Heart right ventricle (tissue), 16 donors: ENCODE measurements around the gene UBE2O. TPM values are rescaled to one million over a fixed set of nuclear protein-coding genes. Genes with fewer than 3 reads are reported as not detected.

Experiments used
- ATAC-seq, 8 donors: fragments of 200-7000 bp; cut with Tn5 transposase; one replicate each; pipeline ENCODE4 v1.9.1; 2020; ENCODE audit warnings: mild to moderate bottlenecking in 8 of 8, moderate library complexity in 8 of 8, moderate number of reproducible peaks in 1 of 8
- DNase-seq, 2 donors: peaks; one replicate each; pipeline ENCODE4 v3.0.0-alpha.2; 2020
- H3K27ac ChIP-seq, 10 donors: fragments of 200-600 bp; sonication (generic) in 2 of 10; one replicate each; pipeline versions ENCODE4 v1.5.0 to v1.8.0; 2020 to 2022; ENCODE audit warnings: mild to moderate bottlenecking in 3 of 10
- H3K27me3 ChIP-seq, 7 donors: fragments of 200-600 bp; one replicate each; pipeline ENCODE4 v1.8.0; 2021 to 2022; ENCODE audit warnings: mild to moderate bottlenecking in 2 of 7
- H3K36me3 ChIP-seq, 9 donors: fragments of 200-600 bp; sonication (generic) in 1 of 9; one replicate each; pipeline versions ENCODE4 v1.5.0 to v1.8.0; 2020 to 2022; ENCODE audit warnings: mild to moderate bottlenecking in 2 of 9
- H3K4me1 ChIP-seq, 9 donors: fragments of 200-600 bp; sonication (generic) in 1 of 9; one replicate each; pipeline versions ENCODE4 v1.5.0 to v1.8.0; 2020 to 2022; ENCODE audit warnings: mild to moderate bottlenecking in 4 of 9
- H3K4me3 ChIP-seq, 10 donors: fragments of 200-600 bp; sonication (generic) in 2 of 10; one replicate each; pipeline versions ENCODE4 v1.5.0 to v1.8.0; 2020 to 2022; ENCODE audit warnings: mild to moderate bottlenecking in 7 of 10, moderate library complexity in 2 of 10
- H3K9me3 ChIP-seq, 11 donors: fragments of 200-600 bp in 10 of 11; sonication (generic) in 2 of 11; one replicate each; pipeline versions ENCODE4 v1.5.0 to v1.8.0; 2013 to 2022; ENCODE audit warnings: mild to moderate bottlenecking in 2 of 11, control low read depth in 1 of 11, moderate library complexity in 1 of 11
- CTCF ChIP-seq, 9 donors: fragments of 200-600 bp; sonication (generic) in 2 of 9; IDR thresholded peaks; one replicate each; pipeline versions ENCODE4 v1.5.0 to v1.8.0; 2021 to 2022; ENCODE audit warnings: antibody characterized with exemption in 9 of 9, mild to moderate bottlenecking in 5 of 9, moderate library complexity in 1 of 9
- WGBS, 2 donors: extraction: QIAGEN DNeasy Blood & Tissue Kit; methylation state at CpG; one replicate each; pipeline ENCODE4 v1.1.7; 2013; ENCODE audit warnings: inconsistent platforms in 1 of 2; 5-methylcytosine and 5-hydroxymethylcytosine counted together
- intact Hi-C, 10 donors: fragments of 100-400 bp; cut with DNase I; formaldehyde crosslinking; loops; one replicate each; pipeline versions ENCODE4 v1.11.1 to v1.14.2; 2022
- polyA plus RNA-seq, 2 donors: library from polyadenylated mRNA; stranded (reverse); fragments of 200-250 nt; gene quantifications; one replicate each; pipeline ENCODE4 v1.2.3, GENCODE V29; 2013
- total RNA-seq, 10 donors: library from RNA; stranded (reverse); fragmentation: NEBNext Ultra II Directional in 3 of 10; extraction: Animal tissue kit (Norgen Biotek cat#: 25700) in 3 of 10; gene quantifications; one replicate each; pipeline versions ENCODE4 v1.2.1 to v1.2.4, GENCODE V29; 2021 to 2023
- donor health status: Arrhythmogenic right ventricular cardiomyopathy.
- donor health status: ischemic (EF 13 %, LVEDD 7.1; RV severe dilation, severe dysfunction).
- donor health status: healthy with polysubstance abuse.
- donor health status: DM: no; HTN: yes; CAD: no.
- donor health status: DM: no; HTN: no; CAD: no.
- donor health status: ischemic (EF 25% LVEDD 6.9; RV normal size, moderate dysfunction).
- donor health status: ischemic (EF 25% LVEDD 5.7; RV mildly dilated, moderate dysfunction).
- donor health status: healthy.
- donor health status: DM: yes; HTN: yes; CAD: no.
- donor health status: Ischemic cardiomyopathy.
- donor health status: ischemic (EF 35%, LVEDD 5.7; RV mildly dilated, moderate dysfunction).
- donor health status: nonischemic (EF 11% LVEDD 7.7; RV severe dilation, severe dysfunction).
- donor health status: DM: yes; HTN: yes; CAD: no.
- donor health status: PGD.
- donor health status: ischemic (EF 29% LVEDD 5.4; RV normal size, mild dysfunction).
- donor health status: nonischemic (EF 23%, LVEDD 6.1; RV moderate dilation, normal function).

The UBE2O gene
- total and polyA plus RNA-seq, 12 donors = 9.1 to 39.0 (median 34.3) TPM

- peak; percentile 40 to 67 (median 52) for ATAC-seq
- H3K4me3 ChIP-seq = no peak overlapping the region
- DNase-seq = peak in 1 of 2 donors; percentile 63
- peaks cover 24 to 77% (median 39%) of the 10 kb centered on the region in 9 donors for H3K4me1 ChIP-seq
- H3K27ac ChIP-seq = peak overlapping the region in 9 of 10 donors; percentile 41 to 89 (median 66)
- 59 to 71% methylated on average over 25 of the region's 25 CpGs for WGBS, 2 donors
- TF ChIP-seq CTCF (IDR thresholded peaks at IDR 0.05) = no peak
- no peaks in the 10 kb centered on the region for H3K27me3 ChIP-seq
- H3K36me3 ChIP-seq = peaks cover 0 to 56% (median 9%) of the 10 kb centered on the region in 9 donors
- intact Hi-C loops = loop anchor here in 8 of 10 donors (5.0 to 10.0 kb wide), 6 partner anchors 47 to 300 kb away; partner anchors contain the start of genes RHBDF2 (in 3 of the 8), UBE2O (in 3 of the 8) and EXOC7 (in 1 of the 8)
- H3K9me3 ChIP-seq = no peaks in the 10 kb centered on the region
Observed at GRCh38 chr17:76404976-76405563, 47.9 kb downstream of the UBE2O start.

DNA sequence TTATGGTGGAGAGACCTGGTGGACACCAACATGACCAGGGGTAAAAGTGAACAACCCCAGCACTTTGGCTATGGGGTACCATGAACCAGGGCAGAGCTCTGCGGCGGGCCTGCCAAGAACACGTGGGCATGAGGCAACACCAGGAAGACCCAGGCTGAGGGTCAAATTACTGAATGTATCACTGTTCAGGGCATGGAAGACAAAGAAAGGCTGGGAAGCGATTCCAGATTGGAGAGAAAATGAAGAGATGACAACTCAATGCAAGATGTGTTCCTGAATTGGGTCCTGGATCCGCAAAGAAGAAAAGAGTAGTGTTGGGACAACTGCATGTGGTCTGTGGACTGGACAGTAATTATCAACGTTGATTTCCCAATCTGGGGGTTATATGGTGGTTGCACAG, 48.7 kb downstream of the UBE2O start:
- no peaks in the 10 kb centered on the region for H3K27me3 ChIP-seq
- intact Hi-C loops = loop anchor here in 3 of 10 donors (5.0 to 10.0 kb wide), 3 partner anchors 48 to 299 kb away; partner anchors contain the start of genes RHBDF2 (in 2 of the 3), EXOC7 (in 1 of the 3) and UBE2O (in 1 of the 3)
- ATAC-seq (no peak), DNase-seq (peak in 1 of 2 donors; percentile 5)
- H3K4me3 ChIP-seq = no peak overlapping the region
- WGBS, 2 donors = 78 to 93% methylated on average over 6 of the region's 6 CpGs
- H3K27ac ChIP-seq = peak overlapping the region in 7 of 10 donors; percentile 19 to 86 (median 66)
- H3K4me1 ChIP-seq = peaks cover 24 to 70% (median 39%) of the 10 kb centered on the region in 9 donors
- TF ChIP-seq CTCF (IDR thresholded peaks at IDR 0.05) = no peak
- peaks cover 0 to 62% (median 17%) of the 10 kb centered on the region in 9 donors for H3K36me3 ChIP-seq
- no peaks in the 10 kb centered on the region for H3K9me3 ChIP-seq

- no peak overlapping the region for H3K4me3 ChIP-seq
- peak overlapping the region in 1 of 10 donors; percentile 26 for H3K27ac ChIP-seq
- ATAC-seq = no peak
- no peak for TF ChIP-seq CTCF (IDR thresholded peaks at IDR 0.05)
- no peaks in the 10 kb centered on the region for H3K9me3 ChIP-seq
- WGBS, 2 donors = 65% methylated on average over 5 of the region's 5 CpGs
- intact Hi-C loops = loop anchor here in 3 of 10 donors (5.0 to 10.0 kb wide), 3 partner anchors 50 to 298 kb away; partner anchors contain the start of genes RHBDF2 (in 2 of the 3), EXOC7 (in 1 of the 3) and UBE2O (in 1 of the 3)
- H3K27me3 ChIP-seq = no peaks in the 10 kb centered on the region
- peaks cover 0 to 78% (median 26%) of the 10 kb centered on the region in 9 donors for H3K36me3 ChIP-seq
- H3K4me1 ChIP-seq = peaks cover 21 to 58% (median 38%) of the 10 kb centered on the region in 9 donors
- peak in 1 of 2 donors; percentile 5 for DNase-seq
Observed at GRCh38 chr17:76402711-76403110, 50.2 kb downstream of the UBE2O start.

GRCh38 chr17:76399175-76400172, 53.5 kb downstream of the UBE2O start:
- Histone ChIP-seq H3K36me3 (peaks cover 0 to 100% (median 48%) of the 10 kb centered on the region in 9 donors), H3K4me3 (no peak overlapping the region), H3K27me3 (no peaks in the 10 kb centered on the region), H3K4me1 (peaks cover 4 to 29% (median 11%) of the 10 kb centered on the region in 9 donors), H3K27ac (no peak overlapping the region), H3K9me3 (no peaks in the 10 kb centered on the region)
- no peak for TF ChIP-seq CTCF (IDR thresholded peaks at IDR 0.05)
- 91 to 92% methylated on average over 33 of the region's 33 CpGs for WGBS, 2 donors
- no peak for ATAC-seq
- no peak for DNase-seq
- intact Hi-C loops = loop anchor here in 9 of 10 donors (2.0 to 10.0 kb wide), 8 partner anchors 47 to 295 kb away; partner anchors contain the start of genes EXOC7 (in 2 of the 9), QRICH2 (in 2 of the 9), RHBDF2 (in 2 of the 9) and PRPSAP1 (in 1 of the 9)
